A673 (cell line): ENCODE measurements around the gene ATCAY. TPM values are rescaled to one million over a fixed set of nuclear protein-coding genes. Genes with fewer than 3 reads are reported as not detected.

Experiments
- BruUV-seq: library from RNA; stranded (reverse); fragments of 400-500 nt; replicated peaks from 2 replicates; lab custom pipeline; 2021; lab: Mats Ljungman, UMichigan
- CTCF ChIA-PET: fragments of 300-600 bp; sonication (Branson Sonifier 250); formaldehyde crosslinking; loops from one replicate; lab custom pipeline; 2022; ENCODE audit warnings: antibody characterized with exemption; lab: Charles Lee
- POLR2A ChIA-PET: fragments of 300-600 bp; sonication (Branson Sonifier 250); formaldehyde crosslinking; loops from one replicate; lab custom pipeline; 2022; ENCODE audit warnings: antibody characterized with exemption; ENCODE audit not compliant: low non-redundant PET; lab: Charles Lee
- DNase-seq: peaks from one replicate; pipeline ENCODE4 v3.0.0-alpha.2; 2015; ENCODE audit warnings: low spot score
- H3K27ac ChIP-seq: fragments of 200-600 bp; sonication (generic); 2 replicates; pipeline ENCODE4 v1.5.1; 2016; ENCODE audit warnings: mixed run types, low read depth, mild to moderate bottlenecking, mixed read lengths, antibody characterized with exemption, low read length; ENCODE audit not compliant: poor library complexity, severe bottlenecking
- H3K27me3 ChIP-seq: fragments of 200-600 bp; sonication (generic); replicated peaks from 2 replicates; pipeline ENCODE4 v1.6.1; 2017; ENCODE audit warnings: mixed run types, low read depth, mild to moderate bottlenecking, mixed read lengths, antibody characterized with exemption, low read length; ENCODE audit not compliant: insufficient read depth, poor library complexity
- H3K36me3 ChIP-seq: fragments of 200-600 bp; sonication (generic); 2 replicates; pipeline ENCODE4 v1.6.1; 2016; ENCODE audit warnings: mixed run types, mild to moderate bottlenecking, mixed read lengths, antibody characterized with exemption, low read length; ENCODE audit not compliant: insufficient read depth, poor library complexity, severe bottlenecking
- H3K4me1 ChIP-seq: fragments of 200-600 bp; sonication (generic); 2 replicates; pipeline ENCODE4 v1.6.1; 2017; ENCODE audit warnings: mixed run types, mild to moderate bottlenecking, mixed read lengths, antibody characterized with exemption, low read length; ENCODE audit not compliant: insufficient read depth, poor library complexity, severe bottlenecking
- H3K4me3 ChIP-seq: fragments of 200-600 bp; sonication (generic); 2 replicates; pipeline ENCODE4 v1.5.1; 2016; ENCODE audit warnings: low read depth, mixed run types, mild to moderate bottlenecking, mixed read lengths, low read length; ENCODE audit not compliant: poor library complexity, severe bottlenecking
- H3K9me3 ChIP-seq: fragments of 200-600 bp; sonication (generic); 2 replicates; pipeline ENCODE4 v1.6.1; 2016; ENCODE audit warnings: mixed run types, low read depth, mild to moderate bottlenecking, mixed read lengths, antibody characterized with exemption, low read length; ENCODE audit not compliant: poor library complexity, severe bottlenecking
- CTCF ChIP-seq: fragments of 300-800, 200-600 bp; sonication (generic); conservative IDR thresholded peaks from 2 replicates; pipeline ENCODE4 v1.5.1; 2017; ENCODE audit warnings: low read depth, mild to moderate bottlenecking, antibody characterized with exemption, low read length, moderate library complexity, mixed read lengths
- EZH2 ChIP-seq: fragments of 200-600 bp; sonication (generic); IDR thresholded peaks from 2 replicates; pipeline ENCODE4 v1.6.1; 2017; ENCODE audit warnings: borderline replicate concordance, low read depth, mild to moderate bottlenecking, mixed read lengths, antibody characterized with exemption, low read length; ENCODE audit not compliant: poor library complexity, severe bottlenecking
- intact Hi-C: fragments of 100-400 bp; cut with micrococcal nuclease; formaldehyde crosslinking; loops from one replicate; pipeline ENCODE4 v1.10.0; 2022; ENCODE audit not compliant: unreplicated experiment
- total RNA-seq: library from RNA; stranded (reverse); gene quantifications from 2 replicates; pipeline ENCODE4 v1.2.3, GENCODE V29; 2021

ATCAY gene
- total RNA-seq, 1 experiment from 2014 or later = 0.95 TPM

- H3K27me3 ChIP-seq = no peaks in the 10 kb centered on the region
- H3K4me3 ChIP-seq = no peak overlapping the region
- intact Hi-C loops = no loop called here
- no peak overlapping the region for H3K27ac ChIP-seq
- H3K36me3 ChIP-seq = no peaks in the 10 kb centered on the region
- no peak for DNase-seq
- CTCF ChIA-PET = no interaction called here
- H3K4me1 ChIP-seq = no peaks in the 10 kb centered on the region
- no peak for TF ChIP-seq CTCF
- TF ChIP-seq EZH2 = no peak
- no peaks in the 10 kb centered on the region for H3K9me3 ChIP-seq
- POLR2A ChIA-PET = no interaction called here
- BruUV-seq = no TSS peak
These were observed 43.6 kb upstream of the ATCAY start for GRCh38 chr19:3836887-3837286.

GRCh38 chr19:3837332-3837731, 43.2 kb upstream of the ATCAY start:
- Histone ChIP-seq H3K4me1 (no peaks in the 10 kb centered on the region), H3K27me3 (no peaks in the 10 kb centered on the region), H3K4me3 (no peak overlapping the region), H3K27ac (no peak overlapping the region), H3K36me3 (no peaks in the 10 kb centered on the region), H3K9me3 (no peaks in the 10 kb centered on the region)
- TF ChIP-seq EZH2 (no peak), CTCF (no peak)
- intact Hi-C loops = no loop called here
- no TSS peak for BruUV-seq
- no peak for DNase-seq
- ChIA-PET POLR2A (no interaction called here), CTCF (no interaction called here)

GRCh38 chr19:3837922-3838321, 42.6 kb upstream of the ATCAY start:
- ChIA-PET CTCF (no interaction called here), POLR2A (no interaction called here)
- intact Hi-C loops = no loop called here
- no TSS peak for BruUV-seq
- no peak overlapping the region for H3K4me3 ChIP-seq
- H3K9me3 ChIP-seq = no peaks in the 10 kb centered on the region
- DNase-seq = no peak
- H3K36me3 ChIP-seq = no peaks in the 10 kb centered on the region
- H3K4me1 ChIP-seq = no peaks in the 10 kb centered on the region
- H3K27ac ChIP-seq = no peak overlapping the region
- TF ChIP-seq CTCF = no peak
- TF ChIP-seq EZH2 = no peak
- no peaks in the 10 kb centered on the region for H3K27me3 ChIP-seq
